Measurements from ENCODE around the gene AQP1. TPM values are rescaled to one million over a fixed set of nuclear protein-coding genes. Genes with fewer than 3 reads are reported as not detected.

Gene AQP1
- total RNA-seq, 1 donor from 2014 or later, result 1,132 TPM

GRCh38 chr7:30933124-30933974 lies 21.7 kb downstream of the AQP1 start:
- Histone ChIP-seq H3K4me3 (no peak overlapping the region), H3K36me3 (no peaks in the 10 kb centered on the region), H3K9me3 (no peaks in the 10 kb centered on the region), H3K27me3 (no peaks in the 10 kb centered on the region), H3K4me1 (peaks cover 4% of the 10 kb centered on the region), H3K27ac (no peak overlapping the region)
- TF ChIP-seq CTCF (IDR thresholded peaks at IDR 0.05), result no peak
- intact Hi-C loops (cut with DNase I), result no loop called here
- ATAC-seq (no peak), DNase-seq (peak; percentile 53)

- Histone ChIP-seq H3K9me3 (no peaks in the 10 kb centered on the region), H3K4me1 (peaks cover 10% of the 10 kb centered on the region), H3K27ac (no peak overlapping the region), H3K4me3 (no peak overlapping the region), H3K27me3 (no peaks in the 10 kb centered on the region), H3K36me3 (no peaks in the 10 kb centered on the region)
- DNase-seq (peak; percentile 31), ATAC-seq (no peak)
- intact Hi-C loops (cut with DNase I), result no loop called here
- TF ChIP-seq CTCF (IDR thresholded peaks at IDR 0.05), result no peak
Observed at GRCh38 chr7:30934225-30934624, 22.6 kb downstream of the AQP1 start.

GRCh38 chr7:30934732-30935568 lies 23.3 kb downstream of the AQP1 start:
- peak overlapping the region; percentile 11 for H3K27ac ChIP-seq
- no peak for TF ChIP-seq CTCF (IDR thresholded peaks at IDR 0.05)
- H3K27me3 ChIP-seq, result no peaks in the 10 kb centered on the region
- peaks cover 10% of the 10 kb centered on the region for H3K4me1 ChIP-seq
- no peaks in the 10 kb centered on the region for H3K36me3 ChIP-seq
- no peaks in the 10 kb centered on the region for H3K9me3 ChIP-seq
- intact Hi-C loops (cut with DNase I), result no loop called here
- no peak for DNase-seq
- no peak overlapping the region for H3K4me3 ChIP-seq
- peak; percentile 12 for ATAC-seq

GRCh38 chr7:30935569-30935877 lies 23.9 kb downstream of the AQP1 start:
- DNase-seq (no peak), ATAC-seq (no peak)
- TF ChIP-seq CTCF (IDR thresholded peaks at IDR 0.05), result no peak
- H3K27me3 ChIP-seq, result no peaks in the 10 kb centered on the region
- H3K27ac ChIP-seq, result no peak overlapping the region
- no peak overlapping the region for H3K4me3 ChIP-seq
- H3K9me3 ChIP-seq, result no peaks in the 10 kb centered on the region
- H3K36me3 ChIP-seq, result no peaks in the 10 kb centered on the region
- intact Hi-C loops (cut with DNase I), result no loop called here
- H3K4me1 ChIP-seq, result peaks cover 10% of the 10 kb centered on the region

- no peak for ATAC-seq
- Histone ChIP-seq H3K9me3 (no peaks in the 10 kb centered on the region), H3K4me3 (no peak overlapping the region), H3K27ac (no peak overlapping the region), H3K4me1 (peaks cover 7% of the 10 kb centered on the region), H3K36me3 (no peaks in the 10 kb centered on the region), H3K27me3 (no peaks in the 10 kb centered on the region)
- no peak for TF ChIP-seq CTCF (IDR thresholded peaks at IDR 0.05)
- intact Hi-C loops (cut with DNase I), result no loop called here
- DNase-seq, result no peak
Observed at GRCh38 chr7:30936650-30937245, 25.1 kb downstream of the AQP1 start.

Data from upper lobe of right lung (tissue), 1 donor.